Neural cell (in vitro differentiated cells): ENCODE measurements around the gene LHPP.

ENCODE experiments used
- CTCF ChIP-seq: fragments of 450-650 bp; IDR thresholded peaks from 2 replicates; pipeline ENCODE4 v1.5.1; 2014; ENCODE audit warnings: antibody characterized with exemption, mild to moderate bottlenecking, moderate library complexity; ENCODE audit not compliant: poor library complexity, severe bottlenecking
- EP300 ChIP-seq: fragments of 450-650 bp; conservative IDR thresholded peaks from 2 replicates; pipeline ENCODE4 v1.6.1; 2014; ENCODE audit warnings: antibody characterized with exemption, mild to moderate bottlenecking, moderate library complexity; ENCODE audit not compliant: poor library complexity, severe bottlenecking
- RAD21 ChIP-seq: fragments of 450-650 bp; conservative IDR thresholded peaks from 2 replicates; pipeline ENCODE4 v1.6.1; 2014; ENCODE audit warnings: antibody characterized with exemption, mild to moderate bottlenecking, moderate library complexity
- SMC3 ChIP-seq: fragments of 450-650 bp; conservative IDR thresholded peaks from 2 replicates; pipeline ENCODE4 v1.6.1; 2014; ENCODE audit warnings: antibody characterized with exemption, mild to moderate bottlenecking, moderate library complexity; ENCODE audit not compliant: poor library complexity

DNA sequence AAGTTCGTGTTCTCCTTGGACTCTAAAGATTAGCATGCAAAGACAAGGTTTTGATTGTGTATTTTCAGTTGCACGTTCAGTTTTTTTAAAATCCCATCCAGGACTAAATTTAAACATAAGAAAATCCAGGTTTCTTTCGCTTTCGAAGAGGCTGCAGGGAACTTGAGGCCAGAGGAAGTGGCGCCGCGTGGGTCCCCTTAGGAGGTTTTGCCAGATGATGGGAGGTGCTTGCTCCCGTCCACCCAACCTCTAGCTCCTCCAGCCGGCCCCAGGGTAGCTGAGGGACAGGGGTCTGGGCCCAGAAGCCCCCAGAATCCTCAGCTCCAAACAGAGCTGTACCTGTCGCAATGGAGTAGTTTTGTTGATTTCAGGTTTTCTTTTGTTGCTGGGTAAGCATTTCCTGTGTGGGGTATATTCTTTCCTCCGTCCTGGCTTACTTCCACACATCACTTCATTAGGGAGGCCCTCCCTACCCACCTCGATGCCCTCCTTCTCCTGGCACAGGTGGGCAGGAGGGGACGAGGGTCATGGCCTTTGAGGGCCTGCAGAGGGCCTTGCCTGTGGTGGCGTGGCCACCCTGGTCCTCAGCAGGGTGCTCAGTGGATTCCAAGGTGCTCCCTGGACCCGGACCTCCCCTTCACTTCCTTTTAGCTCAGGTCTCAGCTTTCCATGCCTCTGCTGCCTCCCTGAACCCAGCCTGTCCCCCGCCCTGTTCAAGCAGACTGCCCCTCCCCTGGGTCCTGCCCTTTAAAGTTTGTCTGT is 32.6 kb downstream of the LHPP start:
- no peak for TF ChIP-seq CTCF
- no peak for TF ChIP-seq EP300
- no peak for TF ChIP-seq RAD21
- no peak for TF ChIP-seq SMC3
